ENCODE results near the gene CASKIN1. TPM values are rescaled to one million over a fixed set of nuclear protein-coding genes. Genes with fewer than 3 reads are reported as not detected.

Gene CASKIN1
- total and polyA plus RNA-seq, 2 of the 8 experiments (the other 6 are each of a cell fraction or from before 2014, with no cell fraction given), result 1.2 to 6.4 TPM

DNA sequence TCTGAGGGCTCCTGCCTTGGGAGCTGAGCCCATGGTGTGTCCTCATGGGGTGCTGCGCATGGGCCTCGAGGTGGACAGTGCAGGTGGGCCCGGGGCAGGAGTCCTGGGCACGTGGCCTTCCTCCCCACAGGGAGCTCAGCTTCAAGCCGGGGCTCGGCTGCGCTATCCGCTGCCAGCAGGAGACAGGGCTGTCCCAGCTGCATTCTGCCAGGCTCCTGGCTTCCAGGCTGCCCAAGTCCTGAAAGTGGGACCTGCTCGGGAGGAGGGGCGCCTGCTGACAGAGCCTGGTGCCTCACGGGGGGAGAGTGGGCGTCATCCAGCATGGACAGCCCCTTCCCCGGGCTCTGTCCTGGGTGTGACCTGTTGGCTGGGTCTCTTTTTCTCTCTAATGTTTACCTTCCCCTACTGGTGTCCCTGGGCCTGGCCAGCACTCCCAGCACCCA is 33.7 kb downstream of the CASKIN1 start (continued):
- TF ChIP-seq, protein P1, sequence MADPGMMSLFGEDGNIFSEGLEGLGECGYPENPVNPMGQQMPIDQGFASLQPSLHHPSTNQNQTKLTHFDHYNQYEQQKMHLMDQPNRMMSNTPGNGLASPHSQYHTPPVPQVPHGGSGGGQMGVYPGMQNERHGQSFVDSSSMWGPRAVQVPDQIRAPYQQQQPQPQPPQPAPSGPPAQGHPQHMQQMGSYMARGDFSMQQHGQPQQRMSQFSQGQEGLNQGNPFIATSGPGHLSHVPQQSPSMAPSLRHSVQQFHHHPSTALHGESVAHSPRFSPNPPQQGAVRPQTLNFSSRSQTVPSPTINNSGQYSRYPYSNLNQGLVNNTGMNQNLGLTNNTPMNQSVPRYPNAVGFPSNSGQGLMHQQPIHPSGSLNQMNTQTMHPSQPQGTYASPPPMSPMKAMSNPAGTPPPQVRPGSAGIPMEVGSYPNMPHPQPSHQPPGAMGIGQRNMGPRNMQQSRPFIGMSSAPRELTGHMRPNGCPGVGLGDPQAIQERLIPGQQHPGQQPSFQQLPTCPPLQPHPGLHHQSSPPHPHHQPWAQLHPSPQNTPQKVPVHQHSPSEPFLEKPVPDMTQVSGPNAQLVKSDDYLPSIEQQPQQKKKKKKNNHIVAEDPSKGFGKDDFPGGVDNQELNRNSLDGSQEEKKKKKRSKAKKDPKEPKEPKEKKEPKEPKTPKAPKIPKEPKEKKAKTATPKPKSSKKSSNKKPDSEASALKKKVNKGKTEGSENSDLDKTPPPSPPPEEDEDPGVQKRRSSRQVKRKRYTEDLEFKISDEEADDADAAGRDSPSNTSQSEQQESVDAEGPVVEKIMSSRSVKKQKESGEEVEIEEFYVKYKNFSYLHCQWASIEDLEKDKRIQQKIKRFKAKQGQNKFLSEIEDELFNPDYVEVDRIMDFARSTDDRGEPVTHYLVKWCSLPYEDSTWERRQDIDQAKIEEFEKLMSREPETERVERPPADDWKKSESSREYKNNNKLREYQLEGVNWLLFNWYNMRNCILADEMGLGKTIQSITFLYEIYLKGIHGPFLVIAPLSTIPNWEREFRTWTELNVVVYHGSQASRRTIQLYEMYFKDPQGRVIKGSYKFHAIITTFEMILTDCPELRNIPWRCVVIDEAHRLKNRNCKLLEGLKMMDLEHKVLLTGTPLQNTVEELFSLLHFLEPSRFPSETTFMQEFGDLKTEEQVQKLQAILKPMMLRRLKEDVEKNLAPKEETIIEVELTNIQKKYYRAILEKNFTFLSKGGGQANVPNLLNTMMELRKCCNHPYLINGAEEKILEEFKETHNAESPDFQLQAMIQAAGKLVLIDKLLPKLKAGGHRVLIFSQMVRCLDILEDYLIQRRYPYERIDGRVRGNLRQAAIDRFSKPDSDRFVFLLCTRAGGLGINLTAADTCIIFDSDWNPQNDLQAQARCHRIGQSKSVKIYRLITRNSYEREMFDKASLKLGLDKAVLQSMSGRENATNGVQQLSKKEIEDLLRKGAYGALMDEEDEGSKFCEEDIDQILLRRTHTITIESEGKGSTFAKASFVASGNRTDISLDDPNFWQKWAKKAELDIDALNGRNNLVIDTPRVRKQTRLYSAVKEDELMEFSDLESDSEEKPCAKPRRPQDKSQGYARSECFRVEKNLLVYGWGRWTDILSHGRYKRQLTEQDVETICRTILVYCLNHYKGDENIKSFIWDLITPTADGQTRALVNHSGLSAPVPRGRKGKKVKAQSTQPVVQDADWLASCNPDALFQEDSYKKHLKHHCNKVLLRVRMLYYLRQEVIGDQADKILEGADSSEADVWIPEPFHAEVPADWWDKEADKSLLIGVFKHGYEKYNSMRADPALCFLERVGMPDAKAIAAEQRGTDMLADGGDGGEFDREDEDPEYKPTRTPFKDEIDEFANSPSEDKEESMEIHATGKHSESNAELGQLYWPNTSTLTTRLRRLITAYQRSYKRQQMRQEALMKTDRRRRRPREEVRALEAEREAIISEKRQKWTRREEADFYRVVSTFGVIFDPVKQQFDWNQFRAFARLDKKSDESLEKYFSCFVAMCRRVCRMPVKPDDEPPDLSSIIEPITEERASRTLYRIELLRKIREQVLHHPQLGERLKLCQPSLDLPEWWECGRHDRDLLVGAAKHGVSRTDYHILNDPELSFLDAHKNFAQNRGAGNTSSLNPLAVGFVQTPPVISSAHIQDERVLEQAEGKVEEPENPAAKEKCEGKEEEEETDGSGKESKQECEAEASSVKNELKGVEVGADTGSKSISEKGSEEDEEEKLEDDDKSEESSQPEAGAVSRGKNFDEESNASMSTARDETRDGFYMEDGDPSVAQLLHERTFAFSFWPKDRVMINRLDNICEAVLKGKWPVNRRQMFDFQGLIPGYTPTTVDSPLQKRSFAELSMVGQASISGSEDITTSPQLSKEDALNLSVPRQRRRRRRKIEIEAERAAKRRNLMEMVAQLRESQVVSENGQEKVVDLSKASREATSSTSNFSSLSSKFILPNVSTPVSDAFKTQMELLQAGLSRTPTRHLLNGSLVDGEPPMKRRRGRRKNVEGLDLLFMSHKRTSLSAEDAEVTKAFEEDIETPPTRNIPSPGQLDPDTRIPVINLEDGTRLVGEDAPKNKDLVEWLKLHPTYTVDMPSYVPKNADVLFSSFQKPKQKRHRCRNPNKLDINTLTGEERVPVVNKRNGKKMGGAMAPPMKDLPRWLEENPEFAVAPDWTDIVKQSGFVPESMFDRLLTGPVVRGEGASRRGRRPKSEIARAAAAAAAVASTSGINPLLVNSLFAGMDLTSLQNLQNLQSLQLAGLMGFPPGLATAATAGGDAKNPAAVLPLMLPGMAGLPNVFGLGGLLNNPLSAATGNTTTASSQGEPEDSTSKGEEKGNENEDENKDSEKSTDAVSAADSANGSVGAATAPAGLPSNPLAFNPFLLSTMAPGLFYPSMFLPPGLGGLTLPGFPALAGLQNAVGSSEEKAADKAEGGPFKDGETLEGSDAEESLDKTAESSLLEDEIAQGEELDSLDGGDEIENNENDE (IDR thresholded peaks at IDR 0.05; ENCODE audit: insufficient replicate concordance, low read length), result no peak
- TF ChIP-seq GTF2F1 (IDR thresholded peaks at IDR 0.05; ENCODE audit: borderline replicate concordance, low read depth, low read length) (no peak), SUZ12 (IDR thresholded peaks at IDR 0.05; ENCODE audit: low read length) (no peak), JUND (IDR thresholded peaks at IDR 0.05; ENCODE audit: low read length) (no peak), EP300 (IDR thresholded peaks at IDR 0.05; ENCODE audit: borderline replicate concordance in 1 of 2, low read depth in 2 of 2, low read length in 2 of 2) (no peak), HDAC6 (IDR thresholded peaks at IDR 0.05; ENCODE audit: low read depth, low read length) (no peak), BACH1 (IDR thresholded peaks at IDR 0.05; ENCODE audit: low read length) (no peak), CBX8 (IDR thresholded peaks at IDR 0.05; ENCODE audit: borderline replicate concordance, low read depth, low read length) (no peak), POLR2A (IDR thresholded peaks at IDR 0.05; ENCODE audit: control extremely low read depth in 1 of 2, low read depth in 2 of 2, low read length in 2 of 2) (no peak)

All from H1 (cell line).